Rectal smooth muscle tissue (tissue), 1 donor: ENCODE data around the gene WWOX.

Source experiments
- H3K27ac ChIP-seq: one replicate; pipeline ENCODE4 v1.7.0; 2013; ENCODE audit warnings: low read depth, low read length, inconsistent platforms
- H3K27me3 ChIP-seq: one replicate; pipeline ENCODE4 v1.7.0; 2013; ENCODE audit warnings: low read length; ENCODE audit not compliant: control insufficient read depth, insufficient read depth
- H3K36me3 ChIP-seq: one replicate; pipeline ENCODE4 v1.7.0; 2013; ENCODE audit warnings: low read length; ENCODE audit not compliant: control insufficient read depth, insufficient read depth
- H3K4me1 ChIP-seq: one replicate; pipeline ENCODE4 v1.7.0; 2013; ENCODE audit warnings: low read length; ENCODE audit not compliant: control insufficient read depth, insufficient read depth
- H3K4me3 ChIP-seq: one replicate; pipeline ENCODE4 v1.7.0; 2013; ENCODE audit warnings: low read length
- H3K9ac ChIP-seq: one replicate; pipeline ENCODE4 v1.7.0; 2013; ENCODE audit warnings: low read length

The WWOX gene

DNA sequence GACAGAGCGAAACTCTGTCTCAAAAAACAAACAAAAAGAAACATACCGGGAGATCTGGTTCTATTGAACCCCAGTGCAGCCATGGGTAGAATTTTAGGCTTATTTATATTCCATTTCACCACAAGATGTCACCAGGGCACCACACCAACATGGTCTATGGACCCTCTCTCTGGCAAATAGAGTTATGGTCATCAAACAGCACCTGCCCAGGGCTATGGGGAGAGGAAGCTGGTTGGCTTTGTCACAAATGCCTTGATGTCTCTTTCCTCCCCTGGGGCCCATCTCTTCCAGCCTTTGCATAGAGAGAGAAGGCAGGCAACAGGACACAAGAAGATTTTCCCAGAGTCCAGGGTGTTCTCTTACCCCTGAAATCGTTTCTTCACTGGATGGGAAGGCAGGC lies 128.4 kb downstream of the WWOX start:
- no peaks in the 10 kb centered on the region for H3K27me3 ChIP-seq
- no peak overlapping the region for H3K4me3 ChIP-seq
- peaks cover 5% of the 10 kb centered on the region for H3K4me1 ChIP-seq
- H3K9ac ChIP-seq = no peak overlapping the region
- no peak overlapping the region for H3K27ac ChIP-seq
- H3K36me3 ChIP-seq = no peaks in the 10 kb centered on the region

DNA sequence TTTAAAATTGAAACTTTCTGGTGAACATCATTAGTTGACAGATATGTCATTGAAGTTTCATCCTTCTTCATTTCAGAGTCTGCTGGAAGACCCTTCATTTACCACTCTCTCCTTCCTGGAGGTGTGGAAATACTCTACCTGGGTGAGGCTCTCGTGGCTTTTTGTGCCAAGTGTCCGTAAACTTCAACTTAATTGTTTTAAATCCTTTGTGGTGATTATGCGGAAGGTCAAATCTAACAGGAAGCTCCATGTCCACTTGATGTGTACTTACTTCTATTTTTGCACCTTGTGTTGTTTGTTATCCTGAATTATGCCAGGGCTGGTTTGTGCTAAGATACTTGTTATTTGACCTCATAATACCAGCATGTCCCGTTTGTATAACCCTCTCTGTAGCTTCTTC lies 129.2 kb downstream of the WWOX start:
- Histone ChIP-seq H3K27me3 (no peaks in the 10 kb centered on the region), H3K36me3 (no peaks in the 10 kb centered on the region), H3K4me1 (peaks cover 5% of the 10 kb centered on the region), H3K9ac (no peak overlapping the region), H3K27ac (no peak overlapping the region), H3K4me3 (no peak overlapping the region)

DNA sequence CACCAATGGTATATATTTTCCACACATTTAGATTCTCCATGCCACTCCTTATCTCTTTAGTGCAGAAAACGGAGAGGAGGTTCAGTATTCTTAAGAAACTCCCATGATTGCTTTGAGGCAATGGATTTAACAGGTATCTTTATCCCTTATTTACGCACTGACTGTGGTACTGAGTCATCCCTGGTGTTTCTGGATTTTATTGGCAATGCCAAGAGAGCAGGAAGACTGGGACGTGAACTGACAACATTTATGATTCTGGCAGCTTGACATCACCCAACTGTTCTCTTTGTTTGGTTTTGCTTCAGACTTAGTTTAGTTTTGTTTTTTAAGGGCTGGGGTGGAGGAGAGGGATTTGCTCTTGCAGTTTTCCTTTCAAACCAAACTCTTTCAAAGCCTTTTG lies 131.4 kb downstream of the WWOX start:
- Histone ChIP-seq H3K4me3 (no peak overlapping the region), H3K9ac (no peak overlapping the region), H3K27me3 (no peaks in the 10 kb centered on the region), H3K4me1 (peaks cover 5% of the 10 kb centered on the region), H3K27ac (no peak overlapping the region), H3K36me3 (no peaks in the 10 kb centered on the region)

DNA sequence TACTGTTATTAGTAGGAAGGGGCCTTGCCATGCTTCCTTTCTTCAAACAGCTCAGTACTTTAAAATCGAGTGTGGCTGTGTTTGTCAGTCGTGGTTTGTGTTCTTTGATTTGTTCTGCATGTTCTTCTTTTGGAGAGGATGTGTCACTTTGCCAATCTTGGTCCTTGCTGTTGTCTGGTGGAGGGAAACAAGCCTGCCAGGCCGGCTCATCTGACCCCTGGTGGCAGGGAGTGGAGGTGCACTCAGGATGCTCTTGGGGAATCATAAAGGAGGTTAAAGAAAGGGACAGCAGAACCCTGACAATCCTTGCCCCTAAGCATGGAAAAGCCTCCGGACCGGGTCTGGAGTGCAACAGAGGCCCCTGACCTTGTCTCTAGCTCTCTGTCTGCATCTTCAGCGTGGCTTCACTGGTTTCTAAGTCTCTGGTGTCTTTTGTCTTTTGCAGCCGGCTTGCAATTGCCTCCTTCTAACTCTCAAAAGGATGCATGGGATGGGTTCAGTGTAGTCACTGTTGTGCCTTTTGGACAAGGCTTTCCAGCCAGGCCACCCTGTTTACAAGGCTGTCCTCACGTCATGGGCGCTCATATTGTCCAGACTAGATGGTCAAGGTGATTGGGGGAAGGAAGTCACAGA lies 135.8 kb downstream of the WWOX start:
- H3K36me3 ChIP-seq = no peaks in the 10 kb centered on the region
- no peaks in the 10 kb centered on the region for H3K27me3 ChIP-seq
- H3K4me1 ChIP-seq = peaks cover 5% of the 10 kb centered on the region
- no peak overlapping the region for H3K9ac ChIP-seq
- H3K4me3 ChIP-seq = no peak overlapping the region
- H3K27ac ChIP-seq = no peak overlapping the region

DNA sequence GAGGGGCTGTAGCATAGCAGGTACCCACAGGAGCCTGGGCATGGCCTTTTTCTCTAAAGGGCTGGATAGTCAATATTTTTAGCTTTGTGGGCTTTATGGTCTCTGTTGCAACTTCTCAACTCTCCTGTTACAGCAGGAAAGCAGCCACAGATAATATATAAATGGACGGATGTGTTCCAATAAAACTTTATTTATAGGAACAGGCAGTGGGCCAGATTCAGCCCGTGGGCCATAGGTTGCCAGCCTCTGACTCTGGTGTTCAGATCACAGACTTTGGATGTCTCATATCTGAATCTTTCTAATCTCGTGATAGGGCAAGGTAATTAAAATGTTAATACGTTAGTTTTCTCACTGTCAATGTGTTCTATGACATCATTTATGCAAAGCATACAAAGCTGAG lies 136.4 kb downstream of the WWOX start:
- Histone ChIP-seq H3K36me3 (no peaks in the 10 kb centered on the region), H3K9ac (no peak overlapping the region), H3K27ac (no peak overlapping the region), H3K4me1 (peaks cover 2% of the 10 kb centered on the region), H3K27me3 (no peaks in the 10 kb centered on the region), H3K4me3 (no peak overlapping the region)

DNA sequence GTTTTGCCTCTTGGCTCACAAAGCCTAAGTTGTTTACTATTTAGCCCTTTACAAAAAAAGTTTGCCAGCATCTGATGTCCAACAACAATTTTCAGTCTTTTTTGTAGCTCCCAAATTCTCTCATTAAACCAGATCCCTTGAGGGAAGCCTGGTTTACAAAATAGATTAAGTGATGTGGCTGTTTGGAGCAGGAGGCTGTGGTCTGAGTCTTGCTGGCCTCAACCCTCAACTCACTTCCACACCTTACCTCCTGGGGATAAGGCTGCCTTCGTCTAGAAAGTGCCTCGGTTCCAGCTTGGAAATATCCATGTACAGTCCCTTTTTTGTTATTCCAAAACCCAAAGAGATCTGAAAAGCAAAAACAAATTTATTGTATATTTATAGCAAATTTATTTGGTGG lies 138.4 kb downstream of the WWOX start:
- no peak overlapping the region for H3K4me3 ChIP-seq
- H3K9ac ChIP-seq = no peak overlapping the region
- no peaks in the 10 kb centered on the region for H3K4me1 ChIP-seq
- H3K27me3 ChIP-seq = no peaks in the 10 kb centered on the region
- no peaks in the 10 kb centered on the region for H3K36me3 ChIP-seq
- no peak overlapping the region for H3K27ac ChIP-seq

DNA sequence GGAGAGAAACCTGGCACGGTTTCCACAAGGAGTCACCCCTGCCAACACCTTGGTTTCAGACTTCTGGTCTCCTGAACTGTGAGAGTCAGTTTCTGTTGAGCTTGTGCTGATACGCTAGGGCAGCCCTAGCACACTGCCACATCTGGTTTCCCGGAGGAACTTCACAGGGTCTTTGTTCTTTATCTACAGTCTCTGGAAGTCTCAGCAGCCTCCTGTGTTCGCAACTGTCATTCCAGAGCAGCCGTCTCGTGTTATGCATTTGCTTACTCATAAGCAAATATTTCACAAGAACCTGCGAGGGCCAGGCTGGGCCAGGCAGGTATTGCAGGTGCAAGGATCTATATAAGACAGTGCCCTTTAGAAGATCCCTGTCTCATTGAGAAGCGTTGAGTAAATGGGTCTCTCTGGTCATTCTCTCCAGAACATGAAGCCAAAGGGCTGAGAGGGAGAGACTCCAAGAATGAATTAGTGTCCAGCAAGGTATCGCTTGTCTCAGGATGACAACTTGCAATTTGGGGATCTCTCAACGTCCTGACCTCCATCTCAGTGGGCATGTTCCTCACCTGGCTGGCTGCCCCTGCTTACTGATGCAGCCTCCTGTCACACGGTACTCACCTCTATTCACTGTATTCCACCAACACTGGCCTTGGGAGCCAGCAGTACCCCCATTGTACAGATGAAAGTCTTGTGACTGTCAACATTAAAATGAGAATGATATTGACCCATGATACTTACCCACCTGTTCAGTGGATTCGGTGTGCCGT lies 141.2 kb downstream of the WWOX start:
- H3K4me3 ChIP-seq = no peak overlapping the region
- no peaks in the 10 kb centered on the region for H3K36me3 ChIP-seq
- no peak overlapping the region for H3K27ac ChIP-seq
- H3K9ac ChIP-seq = no peak overlapping the region
- H3K4me1 ChIP-seq = no peaks in the 10 kb centered on the region
- H3K27me3 ChIP-seq = no peaks in the 10 kb centered on the region

DNA sequence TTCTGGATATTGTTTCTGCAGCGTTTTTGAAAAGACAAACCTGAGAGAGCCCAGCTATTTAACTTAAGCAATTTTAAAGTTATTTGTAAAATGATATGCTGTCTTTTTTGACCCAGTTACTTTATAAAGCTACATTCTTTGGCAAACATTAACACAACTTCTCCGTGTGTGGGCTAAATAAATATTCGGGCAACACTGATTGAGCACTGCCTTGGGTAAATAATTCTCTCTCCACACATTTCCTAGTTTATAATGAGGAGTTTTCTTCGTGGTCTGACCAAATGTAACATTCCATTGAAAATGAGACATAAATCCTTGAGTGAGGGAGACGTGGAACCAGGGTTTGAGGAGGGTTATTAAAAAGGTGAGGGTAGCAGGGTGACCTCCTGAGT lies 142.8 kb downstream of the WWOX start:
- Histone ChIP-seq H3K27me3 (no peaks in the 10 kb centered on the region), H3K27ac (no peak overlapping the region), H3K4me3 (no peak overlapping the region), H3K9ac (no peak overlapping the region), H3K36me3 (no peaks in the 10 kb centered on the region), H3K4me1 (no peaks in the 10 kb centered on the region)

DNA sequence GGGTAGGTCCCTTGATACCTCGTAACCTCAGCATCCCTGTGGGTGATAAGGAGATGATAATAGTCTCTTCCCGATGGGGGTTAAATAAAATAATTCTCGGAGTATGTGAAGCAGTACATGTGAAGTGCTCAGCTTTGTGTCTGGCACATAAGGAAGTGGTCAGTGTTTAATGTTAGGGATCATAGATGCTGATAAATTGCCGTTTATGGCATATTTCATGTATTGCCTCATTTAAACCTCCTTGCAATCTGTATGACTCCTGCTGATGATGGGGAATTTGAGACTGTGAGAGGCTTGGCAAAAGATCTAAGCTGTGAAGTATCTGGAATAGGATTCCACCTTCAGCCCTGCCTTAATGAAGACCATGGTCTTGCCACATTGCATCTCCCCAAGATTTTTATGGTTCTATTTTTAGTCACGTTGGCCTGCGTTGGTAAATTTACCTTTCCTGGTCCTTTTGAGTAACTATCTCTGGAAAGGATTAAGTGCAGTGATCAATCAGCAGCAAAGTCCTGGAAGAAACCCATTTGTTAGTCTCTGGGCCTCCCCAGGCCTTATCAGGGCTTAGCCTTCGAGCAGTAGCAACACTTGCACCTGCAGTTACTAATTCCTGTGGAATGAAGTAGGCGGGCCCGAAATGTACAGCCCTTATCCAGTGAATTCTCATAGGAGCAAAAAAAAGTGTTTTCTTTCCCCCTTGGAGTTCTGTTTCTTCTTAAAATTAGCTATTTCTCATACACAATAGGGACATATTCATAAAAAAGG lies 144.9 kb downstream of the WWOX start:
- Histone ChIP-seq H3K36me3 (no peaks in the 10 kb centered on the region), H3K9ac (no peak overlapping the region), H3K27ac (no peak overlapping the region), H3K27me3 (no peaks in the 10 kb centered on the region), H3K4me1 (no peaks in the 10 kb centered on the region), H3K4me3 (no peak overlapping the region)

DNA sequence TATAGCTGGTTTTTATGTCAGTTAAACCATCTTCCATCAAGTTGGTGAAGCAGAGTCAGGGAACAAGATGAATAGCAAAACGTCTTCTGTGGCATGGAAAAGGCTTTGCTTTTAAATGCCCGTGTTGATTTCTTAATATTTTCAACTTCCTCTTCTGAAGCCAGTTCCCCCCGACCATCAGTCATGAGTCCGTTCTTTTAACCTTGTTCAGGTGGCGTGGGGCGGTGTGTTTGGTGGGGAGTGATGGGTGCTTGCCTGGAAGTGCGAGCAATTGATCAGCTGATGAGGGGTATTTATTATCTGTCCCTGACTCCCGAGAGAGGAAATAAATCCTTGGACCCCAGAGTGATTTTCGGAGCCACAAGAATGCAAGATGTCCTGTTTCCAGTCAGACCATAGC lies 147.1 kb downstream of the WWOX start:
- no peak overlapping the region for H3K27ac ChIP-seq
- H3K36me3 ChIP-seq = no peaks in the 10 kb centered on the region
- H3K4me1 ChIP-seq = no peaks in the 10 kb centered on the region
- H3K4me3 ChIP-seq = no peak overlapping the region
- no peak overlapping the region for H3K9ac ChIP-seq
- no peaks in the 10 kb centered on the region for H3K27me3 ChIP-seq

DNA sequence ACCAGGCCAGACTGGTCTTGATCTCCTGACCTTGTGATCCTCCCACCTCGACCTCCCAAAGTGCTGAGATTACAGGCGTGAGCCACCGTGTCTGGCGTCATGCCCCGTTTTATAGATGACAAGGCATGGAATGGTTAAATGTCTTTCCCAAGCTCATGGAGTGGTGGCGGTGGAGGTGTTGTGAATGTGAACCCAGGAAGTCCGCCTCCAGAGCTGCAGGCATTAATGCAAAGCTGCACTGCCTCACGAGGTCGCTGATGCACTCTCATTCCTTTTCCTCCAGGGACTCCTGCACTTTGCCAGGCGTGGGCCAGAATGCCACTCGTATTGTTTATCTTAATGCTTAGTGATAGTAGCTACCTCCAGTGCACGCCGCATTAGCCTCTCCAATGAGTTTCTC lies 149.6 kb downstream of the WWOX start:
- Histone ChIP-seq H3K27ac (no peak overlapping the region), H3K27me3 (no peaks in the 10 kb centered on the region)

DNA sequence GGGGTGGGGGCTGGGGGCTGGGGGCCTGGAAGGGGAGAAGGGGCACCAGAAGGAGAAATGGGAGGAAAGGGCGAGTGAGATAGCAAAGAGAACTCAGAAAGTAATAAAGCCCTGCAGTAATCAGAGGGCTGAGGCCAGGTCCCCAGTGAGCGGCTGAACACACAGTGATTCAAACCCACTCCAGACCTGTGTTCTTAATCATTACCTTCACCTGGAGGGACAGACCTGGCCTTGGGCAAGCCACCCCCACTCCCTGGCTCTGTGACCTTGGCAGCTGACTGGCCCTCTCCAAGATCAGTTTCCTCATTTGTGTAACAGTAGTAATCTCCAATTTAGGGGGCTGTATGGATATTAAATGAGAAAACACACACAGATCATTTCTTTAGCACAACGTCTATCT lies 150.4 kb downstream of the WWOX start:
- Histone ChIP-seq H3K27ac (no peak overlapping the region), H3K4me1 (no peaks in the 10 kb centered on the region), H3K9ac (no peak overlapping the region), H3K4me3 (no peak overlapping the region), H3K36me3 (no peaks in the 10 kb centered on the region), H3K27me3 (no peaks in the 10 kb centered on the region)

More for the DNA sequence above, 149.6 kb downstream of the WWOX start:
- Histone ChIP-seq H3K4me1 (no peaks in the 10 kb centered on the region), H3K4me3 (no peak overlapping the region), H3K36me3 (no peaks in the 10 kb centered on the region), H3K9ac (no peak overlapping the region)
